Lung (tissue), 12 donors: ENCODE measurements around the gene CDK19. TPM values are rescaled to one million over a fixed set of nuclear protein-coding genes. Genes with fewer than 3 reads are reported as not detected.

Source experiments
- ATAC-seq: fragments of 200-7000 bp; cut with Tn5 transposase; one replicate; pipeline ENCODE4 v1.9.1; 2020; ENCODE audit warnings: moderate number of reproducible peaks; ENCODE audit not compliant: insufficient read depth, low FRiP score
- DNase-seq, 3 donors: peaks; one replicate each; pipeline ENCODE4 v3.0.0-alpha.2; 2013 to 2017
- H3K27ac ChIP-seq, 2 donors: one replicate each; pipeline ENCODE4 v1.5.1; 2013; ENCODE audit warnings: mild to moderate bottlenecking in 2 of 2, moderate library complexity in 2 of 2, control low read depth in 1 of 2, inconsistent platforms in 1 of 2, low read depth in 1 of 2, low read length in 1 of 2
- H3K27me3 ChIP-seq, 3 donors: one replicate each; pipeline ENCODE4 v1.5.1; 2013; ENCODE audit warnings: low read length in 2 of 3; ENCODE audit not compliant: control insufficient read depth in 3 of 3, insufficient read depth in 3 of 3
- H3K36me3 ChIP-seq, 4 donors: one replicate each; pipeline ENCODE4 v1.5.1; 2013; ENCODE audit warnings: low read length in 4 of 4, mild to moderate bottlenecking in 1 of 4, moderate library complexity in 1 of 4; ENCODE audit not compliant: control insufficient read depth in 4 of 4, insufficient read depth in 4 of 4
- H3K4me1 ChIP-seq, 5 donors: one replicate each; pipeline ENCODE4 v1.5.1; 2013; ENCODE audit warnings: low read length in 5 of 5, mild to moderate bottlenecking in 2 of 5, moderate library complexity in 1 of 5; ENCODE audit not compliant: control insufficient read depth in 5 of 5, insufficient read depth in 5 of 5
- H3K4me3 ChIP-seq: one replicate; pipeline ENCODE4 v1.5.1; 2013; ENCODE audit warnings: mild to moderate bottlenecking, control low read depth, moderate library complexity
- H3K9ac ChIP-seq, 2 donors: one replicate each; pipeline ENCODE4 v1.5.1; 2013; ENCODE audit warnings: low read length in 2 of 2, control low read depth in 1 of 2; ENCODE audit not compliant: insufficient read depth in 1 of 2
- H3K9me3 ChIP-seq, 4 donors: one replicate each; pipeline ENCODE4 v1.5.1; 2013; ENCODE audit warnings: low read length in 3 of 4, mild to moderate bottlenecking in 1 of 4, moderate library complexity in 1 of 4; ENCODE audit not compliant: control insufficient read depth in 4 of 4, insufficient read depth in 3 of 4
- WGBS, 2 donors: extraction: QIAGEN DNeasy Blood & Tissue Kit; methylation state at CpG; one replicate each; pipeline ENCODE4 v1.1.7; 2013; 5-methylcytosine and 5-hydroxymethylcytosine counted together
- polyA plus RNA-seq, 2 donors: library from polyadenylated mRNA; stranded (reverse); fragments of 200-250 nt; gene quantifications; one replicate each; pipeline ENCODE4 v1.2.1, GENCODE V29; 2013
- total RNA-seq, 2 donors: library from RNA; depleted of rRNA in 1 of 2; stranded (reverse); fragments of >200 nt in 1 of 2; gene quantifications; one replicate each; pipeline ENCODE4 v1.2.1, GENCODE V29; 2014 to 2021
- TF ChIP-seq, protein P1 (sequence below): IDR thresholded peaks from 2 replicates; pipeline ENCODE4 v1.5.1; 2012; ENCODE audit warnings: mild to moderate bottlenecking; ENCODE audit errors: control extremely low read depth, extremely low read depth
- donor health status: control.
- donor health status: control.
- donor health status: Bipolar disorder and iron deficiency.
- donor health status: healthy.
- donor health status: DM: yes; HTN: yes; CAD: no.

Gene CDK19
- total and polyA plus RNA-seq, 4 donors = 6.0 to 37.9 (median 10.4) TPM

DNA sequence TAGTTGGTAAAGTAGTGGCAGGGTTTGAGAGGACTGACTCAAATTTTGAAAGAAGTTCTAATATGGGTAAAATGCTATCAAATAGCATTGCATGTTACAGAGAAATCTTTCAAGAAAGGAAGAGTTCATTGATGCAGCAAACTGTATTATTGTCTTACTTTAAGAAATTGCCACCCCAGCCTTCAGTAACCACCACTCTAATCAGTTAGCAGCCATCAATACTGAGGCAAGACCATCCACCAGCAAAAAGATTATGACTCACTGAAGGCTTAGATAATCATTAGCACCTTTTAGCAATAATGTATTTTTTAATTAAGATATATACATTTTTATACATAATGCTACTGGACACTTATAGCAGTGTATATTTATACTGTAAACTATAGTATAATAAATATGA lies 138.9 kb downstream of the CDK19 start:
- H3K4me1 ChIP-seq = peaks cover 0 to 1% (median 0%) of the 10 kb centered on the region in 5 donors
- no peak for DNase-seq
- no peak overlapping the region for H3K4me3 ChIP-seq
- no peaks in the 10 kb centered on the region for H3K9me3 ChIP-seq
- TF ChIP-seq, protein P1, sequence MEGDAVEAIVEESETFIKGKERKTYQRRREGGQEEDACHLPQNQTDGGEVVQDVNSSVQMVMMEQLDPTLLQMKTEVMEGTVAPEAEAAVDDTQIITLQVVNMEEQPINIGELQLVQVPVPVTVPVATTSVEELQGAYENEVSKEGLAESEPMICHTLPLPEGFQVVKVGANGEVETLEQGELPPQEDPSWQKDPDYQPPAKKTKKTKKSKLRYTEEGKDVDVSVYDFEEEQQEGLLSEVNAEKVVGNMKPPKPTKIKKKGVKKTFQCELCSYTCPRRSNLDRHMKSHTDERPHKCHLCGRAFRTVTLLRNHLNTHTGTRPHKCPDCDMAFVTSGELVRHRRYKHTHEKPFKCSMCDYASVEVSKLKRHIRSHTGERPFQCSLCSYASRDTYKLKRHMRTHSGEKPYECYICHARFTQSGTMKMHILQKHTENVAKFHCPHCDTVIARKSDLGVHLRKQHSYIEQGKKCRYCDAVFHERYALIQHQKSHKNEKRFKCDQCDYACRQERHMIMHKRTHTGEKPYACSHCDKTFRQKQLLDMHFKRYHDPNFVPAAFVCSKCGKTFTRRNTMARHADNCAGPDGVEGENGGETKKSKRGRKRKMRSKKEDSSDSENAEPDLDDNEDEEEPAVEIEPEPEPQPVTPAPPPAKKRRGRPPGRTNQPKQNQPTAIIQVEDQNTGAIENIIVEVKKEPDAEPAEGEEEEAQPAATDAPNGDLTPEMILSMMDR = no peak
- ATAC-seq = no peak
- no peaks in the 10 kb centered on the region for H3K36me3 ChIP-seq
- H3K27ac ChIP-seq = no peak overlapping the region
- H3K27me3 ChIP-seq = no peaks in the 10 kb centered on the region
- H3K9ac ChIP-seq = no peak overlapping the region

- TF ChIP-seq, protein P1 = no peak
- Histone ChIP-seq H3K27ac (no peak overlapping the region), H3K9me3 (no peaks in the 10 kb centered on the region), H3K4me3 (no peak overlapping the region), H3K27me3 (no peaks in the 10 kb centered on the region), H3K9ac (no peak overlapping the region), H3K36me3 (peaks cover 0 to 1% (median 0%) of the 10 kb centered on the region in 4 donors), H3K4me1 (no peaks in the 10 kb centered on the region)
- DNase-seq (no peak), ATAC-seq (no peak)
- WGBS, 2 donors = 51 to 71% methylated on average over 1 of the region's 1 CpG
Observed at GRCh38 chr6:110674096-110674495, 141.2 kb downstream of the CDK19 start.

DNA sequence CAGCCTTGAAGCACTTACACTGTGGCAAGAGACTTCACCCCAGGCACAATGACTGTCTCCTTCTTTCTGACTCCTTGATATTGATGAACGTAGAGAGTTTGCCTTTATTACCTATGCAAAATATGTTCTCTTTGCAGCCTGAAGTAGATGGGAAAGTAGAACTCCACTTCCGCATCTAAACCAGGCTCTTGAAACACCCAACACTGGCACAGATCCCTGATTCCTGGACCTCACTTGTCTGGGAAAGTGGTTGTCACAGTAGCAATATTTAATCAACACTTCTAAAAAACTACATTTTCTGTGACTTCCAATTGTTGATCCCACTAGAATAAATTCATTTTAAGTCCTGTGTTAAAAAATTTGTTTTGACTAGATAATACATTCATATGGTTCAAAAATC lies 143.1 kb downstream of the CDK19 start:
- no peak overlapping the region for H3K4me3 ChIP-seq
- peaks cover 0 to 1% (median 0%) of the 10 kb centered on the region in 4 donors for H3K36me3 ChIP-seq
- H3K9me3 ChIP-seq = no peaks in the 10 kb centered on the region
- H3K4me1 ChIP-seq = no peaks in the 10 kb centered on the region
- no peak overlapping the region for H3K9ac ChIP-seq
- TF ChIP-seq, protein P1 = no peak
- H3K27ac ChIP-seq = no peak overlapping the region
- no peak for ATAC-seq
- no peak for DNase-seq
- WGBS, 2 donors = 77 to 90% methylated on average over 2 of the region's 2 CpGs
- no peaks in the 10 kb centered on the region for H3K27me3 ChIP-seq

DNA sequence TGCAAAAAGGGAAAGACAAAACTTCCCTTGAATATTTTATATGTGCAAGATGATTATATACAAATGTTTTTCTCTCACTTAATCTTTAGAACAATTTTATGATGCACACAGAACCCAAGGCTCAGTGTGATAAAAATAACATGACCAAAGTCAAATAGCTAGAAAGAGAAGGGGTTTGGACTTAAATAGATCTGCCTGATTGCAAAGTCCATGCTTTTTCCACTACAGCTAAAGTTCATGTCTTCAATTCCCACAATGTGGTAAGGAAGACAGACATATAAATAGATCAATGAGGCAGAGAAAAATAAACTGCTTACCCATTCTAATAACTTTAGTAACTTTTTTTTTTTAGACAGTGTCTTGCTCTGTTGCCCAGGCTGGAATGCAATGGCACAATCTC lies 143.8 kb downstream of the CDK19 start:
- Histone ChIP-seq H3K36me3 (peaks cover 0 to 1% (median 0%) of the 10 kb centered on the region in 4 donors), H3K27ac (no peak overlapping the region), H3K9ac (no peak overlapping the region), H3K4me1 (no peaks in the 10 kb centered on the region), H3K4me3 (no peak overlapping the region), H3K27me3 (no peaks in the 10 kb centered on the region), H3K9me3 (no peaks in the 10 kb centered on the region)
- DNase-seq (no peak), ATAC-seq (no peak)
- TF ChIP-seq, protein P1 = no peak
